GM10248 (cell line): ENCODE results near the gene ZNF414.

Source experiments
- CTCF ChIA-PET: fragments of 300-600 bp; sonication (Branson Sonifier 250); formaldehyde crosslinking; extraction: SDS; loops from one replicate; lab custom pipeline; 2021; ENCODE audit warnings: antibody characterized with exemption; lab: Yijun Ruan, JAX
- POLR2A ChIA-PET: fragments of 350-650 bp; sonication (Branson Sonifier 250); formaldehyde crosslinking; extraction: SDS; loops from one replicate; lab custom pipeline; 2020; ENCODE audit warnings: antibody characterized with exemption; lab: Yijun Ruan, JAX
- DNase-seq: peaks from one replicate; pipeline ENCODE4 v3.0.0; 2012; ENCODE audit errors: extremely low spot score
- CTCF ChIP-seq: IDR thresholded peaks from 2 replicates; pipeline ENCODE4 v1.5.1; 2012; ENCODE audit warnings: mild to moderate bottlenecking, low read depth; ENCODE audit errors: extremely low read depth, missing control alignments, control extremely low read depth

ZNF414 gene

GRCh38 chr19:8505680-8506401 lies 8.1 kb downstream of the ZNF414 start:
- CTCF ChIA-PET = interaction anchor here (0.7 to 4.1 kb wide), 24 partner anchors 8 to 152 kb away, joined by 3 to 20 read pairs (median 4); partner anchors contain the start of genes MARCHF2, MYO1F and ZNF414
- TF ChIP-seq CTCF = peak; percentile 87
- POLR2A ChIA-PET = interaction anchor here (0.9 kb wide), 1 partner anchor 8 kb away, joined by 3 read pairs; the partner anchor contains the start of gene ZNF414
- peak; percentile 84 for DNase-seq

DNA sequence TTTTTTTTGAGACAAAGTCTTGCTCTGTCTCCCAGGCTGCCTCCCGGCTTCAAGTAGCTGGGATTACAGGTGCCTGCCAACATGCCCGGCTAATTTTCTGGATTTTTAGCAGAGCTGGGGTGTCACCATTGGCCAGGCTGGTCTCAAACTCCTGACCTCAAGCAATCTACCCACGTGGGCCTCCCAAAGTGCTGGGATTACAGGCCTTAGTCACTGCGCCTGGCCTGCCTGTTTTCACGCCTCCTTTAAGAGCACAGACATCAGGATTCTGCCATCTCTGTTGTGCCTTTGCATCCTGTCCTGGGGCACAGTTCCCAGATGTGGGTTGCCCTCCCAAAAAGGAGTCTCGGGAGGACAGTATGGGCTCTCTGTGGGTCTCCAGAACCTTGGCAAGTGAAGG lies 9.0 kb downstream of the ZNF414 start:
- POLR2A ChIA-PET = interaction anchor here (0.9 kb wide), 1 partner anchor 9 kb away, joined by 3 read pairs; the partner anchor contains the start of gene ZNF414
- no peak for TF ChIP-seq CTCF
- CTCF ChIA-PET = interaction anchor here (0.7 to 4.1 kb wide), 17 partner anchors 9 to 151 kb away, joined by 3 to 20 read pairs (median 4); partner anchors contain the start of genes MARCHF2 and ZNF414
- no peak for DNase-seq

DNA sequence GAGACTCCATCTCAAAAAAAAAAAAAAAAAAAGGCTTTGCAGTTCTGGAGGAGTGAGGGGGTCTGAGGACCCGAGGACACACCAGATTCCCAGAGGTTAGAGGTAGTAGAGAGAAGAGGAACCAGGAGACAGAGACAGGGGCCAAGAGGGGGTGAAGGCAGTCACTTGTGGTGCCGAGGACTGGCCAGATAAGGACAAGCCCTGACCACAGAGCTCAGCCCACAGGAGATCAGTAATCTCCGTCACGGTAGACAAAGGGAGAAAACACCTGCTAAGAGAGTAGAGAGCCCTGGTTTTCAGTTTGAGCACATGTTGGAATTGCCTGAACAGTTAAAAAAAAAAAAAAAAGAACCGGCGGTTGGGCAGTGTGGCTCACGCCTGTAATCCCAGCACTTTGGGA lies 9.8 kb downstream of the ZNF414 start:
- ChIA-PET CTCF (interaction anchor here (1.0 to 4.1 kb wide), 7 partner anchors 9 to 150 kb away, joined by 4 to 20 read pairs (median 8); partner anchors contain the start of gene ZNF414), POLR2A (no interaction called here)
- TF ChIP-seq CTCF = no peak
- DNase-seq = peak; percentile 55

DNA sequence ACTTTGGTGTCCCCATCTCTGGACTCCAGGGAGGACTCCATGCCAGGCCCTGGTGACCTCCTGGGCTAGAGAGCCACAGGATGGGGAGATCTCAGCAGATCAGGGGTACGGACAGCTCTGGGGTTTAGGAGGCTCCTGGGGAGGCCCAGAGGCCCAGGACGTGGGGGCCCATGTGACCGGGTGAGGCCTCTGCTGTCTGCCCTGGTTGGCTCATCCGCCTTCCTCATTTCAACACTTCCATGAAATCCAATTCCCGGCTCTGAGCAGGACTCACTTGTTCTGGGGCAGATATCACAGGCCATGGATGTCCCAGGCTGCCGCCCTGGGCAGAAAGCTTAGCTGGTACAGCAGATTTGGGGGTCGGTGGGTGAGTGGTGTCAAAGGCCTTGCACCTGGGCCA lies 10.5 kb downstream of the ZNF414 start:
- ChIA-PET CTCF (interaction anchor here (1.0 to 4.1 kb wide), 4 partner anchors 8 to 150 kb away, joined by 4 to 20 read pairs (median 12); no protein-coding TSS in a partner anchor), POLR2A (no interaction called here)
- DNase-seq = no peak
- no peak for TF ChIP-seq CTCF

DNA sequence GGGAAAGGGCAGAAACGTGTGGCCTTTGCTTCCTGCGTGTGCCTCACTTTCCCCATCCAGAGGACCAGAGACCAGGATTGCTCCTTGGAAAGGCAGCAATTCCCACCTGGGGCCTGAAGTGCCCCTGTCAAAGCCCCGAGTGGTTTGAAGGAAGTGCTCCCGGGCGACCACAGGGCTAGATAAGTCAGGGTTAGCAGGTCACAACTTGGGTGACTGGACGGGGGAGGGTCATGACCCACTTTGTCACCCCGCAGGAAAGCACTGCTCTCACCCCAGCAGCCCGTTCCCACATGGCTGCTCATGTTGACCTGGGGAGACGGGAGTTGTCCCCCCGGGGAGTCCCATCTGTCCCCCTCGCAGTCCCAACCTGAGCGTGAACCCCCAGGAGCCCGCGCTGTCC lies 12.0 kb downstream of the ZNF414 start:
- TF ChIP-seq CTCF = no peak
- DNase-seq = no peak
- ChIA-PET CTCF (no interaction called here), POLR2A (no interaction called here)

- ChIA-PET POLR2A (no interaction called here), CTCF (no interaction called here)
- TF ChIP-seq CTCF = no peak
- no peak for DNase-seq
Measured at GRCh38 chr19:8501516-8501915, 12.5 kb downstream of the ZNF414 start.
